Esophagus squamous epithelium (tissue), 5 donors: ENCODE data around the gene OR2V1. TPM values are rescaled to one million over a fixed set of nuclear protein-coding genes. Genes with fewer than 3 reads are reported as not detected.
"Not testable (repeated sequence)": the region's sequence is repeated elsewhere in the genome, so short reads cannot be mapped to it uniquely, and the experiment has no call there.

Experiments used
- DNase-seq: peaks from one replicate; lab custom pipeline; 2025; lab: John Stamatoyannopoulos, UW
- H3K27ac ChIP-seq, 4 donors: fragments of 200-600 bp; sonication (generic); one replicate each; pipeline ENCODE4 v1.5.1; 2016 to 2019; ENCODE audit warnings: mild to moderate bottlenecking in 1 of 4
- H3K27me3 ChIP-seq, 4 donors: fragments of 200-600 bp; sonication (generic); 1 replicate in 3 of 4; 2 replicates in 1 of 4; pipeline versions ENCODE4 v1.5.1 to v1.6.0; 2017 to 2021; ENCODE audit warnings: antibody characterized with exemption in 1 of 4
- H3K36me3 ChIP-seq, 3 donors: fragments of 200-600 bp; sonication (generic); one replicate each; pipeline ENCODE4 v1.5.1; 2016 to 2019
- H3K4me1 ChIP-seq, 3 donors: fragments of 200-600 bp; sonication (generic); one replicate each; pipeline ENCODE4 v1.5.1; 2017 to 2019
- H3K4me3 ChIP-seq, 4 donors: fragments of 200-600 bp; sonication (generic); 1 replicate in 3 of 4; 2 replicates in 1 of 4; pipeline ENCODE4 v1.5.1; 2016 to 2019; ENCODE audit warnings: mild to moderate bottlenecking in 2 of 4, moderate library complexity in 1 of 4
- H3K9me3 ChIP-seq, 3 donors: fragments of 200-600 bp; sonication (generic); one replicate each; pipeline ENCODE4 v1.5.1; 2016 to 2019
- POLR2A ChIP-seq, 4 donors: fragments of 450-650 bp; IDR thresholded peaks; one replicate each; pipeline ENCODE4 v1.6.1; 2017; ENCODE audit warnings: antibody characterized with exemption in 4 of 4, mild to moderate bottlenecking in 4 of 4, moderate library complexity in 3 of 4
- WGBS, 2 donors: methylation state at CpG; one replicate each; pipeline ENCODE4 v1.1.5; 2018; 5-methylcytosine and 5-hydroxymethylcytosine counted together
- intact Hi-C: fragments of 100-400 bp; cut with DNase I; formaldehyde crosslinking; loops from one replicate; pipeline ENCODE4 v1.15.0; 2022
- total RNA-seq, 4 donors: library from RNA; depleted of rRNA; stranded (reverse); fragments of >200 nt; gene quantifications; one replicate each; pipeline ENCODE4 v1.1.0, GENCODE V29; 2016
- TF ChIP-seq, protein P1 (sequence below), 6 experiments: fragments of 450-650 bp in 4 of 6; fragments of 200-600 bp in 2 of 6; sonication (generic) in 2 of 6; IDR thresholded peaks; one replicate each; pipeline ENCODE4 v1.5.1; 2016 to 2019; ENCODE audit warnings: antibody characterized with exemption in 6 of 6, mild to moderate bottlenecking in 4 of 6, moderate library complexity in 4 of 6
- donor health status: DM: yes; HTN: yes; CAD: no.

OR2V1 gene
- total RNA-seq, 4 donors from 2014 or later: not detected

DNA sequence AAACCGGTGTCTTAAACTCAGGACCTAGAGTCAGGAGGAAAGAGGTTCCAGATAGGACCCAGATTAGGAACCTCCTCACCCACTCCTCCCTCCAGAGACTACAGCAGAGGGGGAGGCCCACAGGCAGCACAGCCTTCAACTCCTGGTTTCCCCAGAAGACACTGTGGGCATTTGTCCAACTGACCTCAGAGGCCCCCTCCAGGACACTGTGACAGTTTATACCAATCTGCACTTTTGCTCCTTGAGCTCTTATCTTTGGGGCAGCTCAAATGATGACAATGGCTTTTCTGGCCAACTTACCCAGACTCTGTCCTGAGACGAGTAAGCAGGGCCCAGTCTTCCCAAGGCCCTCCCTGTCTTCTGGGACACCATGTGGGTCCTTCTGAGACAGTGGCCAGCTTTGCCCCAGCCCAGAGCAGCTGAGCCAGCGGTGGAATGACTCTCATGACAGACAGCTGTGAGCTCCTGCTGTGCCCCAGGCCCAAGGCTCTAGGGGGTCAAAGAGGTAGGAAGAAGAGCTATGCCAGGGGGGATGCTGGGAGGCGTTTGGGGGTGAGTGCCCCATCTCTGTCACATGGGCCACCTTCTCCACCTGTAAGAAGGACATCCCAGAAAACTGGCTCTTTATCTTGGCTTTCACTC is 30.7 kb upstream of the OR2V1 start:
- H3K27me3 ChIP-seq: peaks cover 0 to 59% (median 2%) of the 10 kb centered on the region in 4 donors
- no peaks in the 10 kb centered on the region for H3K36me3 ChIP-seq
- peaks cover 0 to 22% (median 8%) of the 10 kb centered on the region in 3 donors for H3K4me1 ChIP-seq
- H3K9me3 ChIP-seq: no peaks in the 10 kb centered on the region
- intact Hi-C loops: no loop called here
- TF ChIP-seq POLR2A (IDR thresholded peaks at IDR 0.05): no peak
- TF ChIP-seq, protein P1, sequence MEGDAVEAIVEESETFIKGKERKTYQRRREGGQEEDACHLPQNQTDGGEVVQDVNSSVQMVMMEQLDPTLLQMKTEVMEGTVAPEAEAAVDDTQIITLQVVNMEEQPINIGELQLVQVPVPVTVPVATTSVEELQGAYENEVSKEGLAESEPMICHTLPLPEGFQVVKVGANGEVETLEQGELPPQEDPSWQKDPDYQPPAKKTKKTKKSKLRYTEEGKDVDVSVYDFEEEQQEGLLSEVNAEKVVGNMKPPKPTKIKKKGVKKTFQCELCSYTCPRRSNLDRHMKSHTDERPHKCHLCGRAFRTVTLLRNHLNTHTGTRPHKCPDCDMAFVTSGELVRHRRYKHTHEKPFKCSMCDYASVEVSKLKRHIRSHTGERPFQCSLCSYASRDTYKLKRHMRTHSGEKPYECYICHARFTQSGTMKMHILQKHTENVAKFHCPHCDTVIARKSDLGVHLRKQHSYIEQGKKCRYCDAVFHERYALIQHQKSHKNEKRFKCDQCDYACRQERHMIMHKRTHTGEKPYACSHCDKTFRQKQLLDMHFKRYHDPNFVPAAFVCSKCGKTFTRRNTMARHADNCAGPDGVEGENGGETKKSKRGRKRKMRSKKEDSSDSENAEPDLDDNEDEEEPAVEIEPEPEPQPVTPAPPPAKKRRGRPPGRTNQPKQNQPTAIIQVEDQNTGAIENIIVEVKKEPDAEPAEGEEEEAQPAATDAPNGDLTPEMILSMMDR (IDR thresholded peaks at IDR 0.05): no peak
- no peak for DNase-seq
- H3K27ac ChIP-seq: peak overlapping the region in 1 of 4 donors; percentile 63
- 75% methylated on average over 2 to 3 of the region's 4 CpGs for WGBS, 2 donors
- H3K4me3 ChIP-seq: peak overlapping the region in 1 of 4 donors; percentile 47

DNA sequence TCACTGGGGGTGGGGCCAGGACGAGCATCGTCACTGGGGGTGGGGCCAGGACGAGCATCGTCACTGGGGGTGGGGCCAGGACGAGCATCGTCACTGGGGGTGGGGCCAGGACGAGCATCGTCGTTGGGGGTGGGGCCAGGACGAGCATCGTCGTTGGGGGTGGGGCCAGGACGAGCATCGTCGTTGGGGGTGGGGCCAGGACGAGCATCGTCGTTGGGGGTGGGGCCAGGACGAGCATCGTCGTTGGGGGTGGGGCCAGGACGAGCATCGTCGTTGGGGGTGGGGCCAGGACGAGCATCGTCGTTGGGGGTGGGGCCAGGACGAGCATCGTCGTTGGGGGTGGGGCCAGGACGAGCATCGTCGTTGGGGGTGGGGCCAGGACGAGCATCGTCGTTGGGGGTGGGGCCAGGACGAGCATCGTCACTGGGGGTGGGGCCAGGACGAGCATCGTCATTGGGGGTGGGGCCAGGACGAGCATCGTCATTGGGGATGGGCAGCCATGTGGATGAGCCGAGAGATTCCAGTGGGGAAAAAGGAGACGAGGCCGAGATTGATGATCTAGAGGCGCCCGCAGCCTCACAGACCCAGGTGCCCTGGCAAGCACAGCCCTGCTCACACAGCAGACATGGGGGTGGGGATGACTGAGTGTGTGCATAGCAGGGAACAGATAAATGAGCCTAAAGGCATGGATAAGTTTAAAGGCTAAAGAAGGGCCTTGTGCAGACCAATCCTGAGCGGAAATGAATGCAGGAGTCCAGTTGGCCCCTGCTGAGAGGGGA is 30.0 kb upstream of the OR2V1 start:
- 9 to 38% methylated on average over 8 of the region's 48 CpGs for whole genome bisulfite sequencing, 2 donors
- H3K36me3 ChIP-seq, DNase-seq, H3K9me3 ChIP-seq, intact Hi-C loops: not testable (repeated sequence)
- Histone ChIP-seq H3K27me3 (peaks cover 0 to 52% (median 2%) of the 10 kb centered on the region in 4 donors), H3K27ac (peak overlapping the region in 1 of 4 donors; percentile 63), H3K4me3 (peak overlapping the region in 2 of 4 donors; percentile 36 to 58), H3K4me1 (peaks cover 0 to 22% (median 8%) of the 10 kb centered on the region in 3 donors)

DNA sequence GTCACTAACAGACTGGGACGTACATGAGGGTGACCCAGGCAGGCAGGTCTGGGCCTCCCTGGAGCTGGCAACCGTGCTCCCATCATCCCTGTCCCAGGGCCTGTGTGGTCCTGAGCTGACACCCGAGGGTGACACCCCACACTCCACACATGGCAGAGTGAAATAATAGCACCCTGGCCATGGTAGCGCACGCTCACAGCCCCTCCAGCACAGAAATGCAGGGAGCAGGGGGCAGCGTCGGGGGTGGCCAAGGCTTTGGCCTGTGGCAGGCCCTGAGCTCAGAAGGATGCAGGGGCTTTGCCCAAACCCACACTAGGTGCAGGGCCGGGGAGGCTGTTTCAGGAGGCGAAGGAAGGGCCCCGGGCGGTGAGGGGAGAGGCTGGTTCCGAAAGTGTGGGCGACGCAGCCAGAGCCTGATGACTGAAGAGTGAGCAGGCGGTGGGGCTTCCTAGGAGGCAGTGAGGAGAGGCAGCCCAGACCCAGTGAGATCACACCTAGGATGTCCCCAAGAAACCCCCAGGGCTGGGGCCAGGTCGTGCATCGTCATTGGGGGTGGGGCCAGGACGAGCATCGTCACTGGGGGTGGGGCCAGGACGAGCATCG is 29.3 kb upstream of the OR2V1 start:
- H3K4me3 ChIP-seq: peak overlapping the region in 2 of 4 donors; percentile 36 to 58
- H3K36me3 ChIP-seq: no peaks in the 10 kb centered on the region
- intact Hi-C loops: no loop called here
- peak overlapping the region; percentile 32 to 91 (median 53) for H3K27ac ChIP-seq
- WGBS, 2 donors: 10% methylated on average over 2 of the region's 21 CpGs; no CpG with 5 or more reads in 1 of the 2 donors
- no peaks in the 10 kb centered on the region for H3K9me3 ChIP-seq
- peak; percentile 25 for DNase-seq
- peak in 1 of 4 donors; percentile 13 for TF ChIP-seq POLR2A (IDR thresholded peaks at IDR 0.05)
- TF ChIP-seq, protein P1 (IDR thresholded peaks at IDR 0.05): no peak
- peaks cover 0 to 22% (median 8%) of the 10 kb centered on the region in 3 donors for H3K4me1 ChIP-seq
- H3K27me3 ChIP-seq: peaks cover 0 to 45% (median 2%) of the 10 kb centered on the region in 4 donors

GRCh38 chr5:181159286-181160151 is 28.6 kb upstream of the OR2V1 start:
- Histone ChIP-seq H3K36me3 (no peaks in the 10 kb centered on the region), H3K4me1 (peaks cover 0 to 22% (median 8%) of the 10 kb centered on the region in 3 donors), H3K27ac (peak overlapping the region in 3 of 4 donors; percentile 42 to 91 (median 64)), H3K9me3 (no peaks in the 10 kb centered on the region), H3K27me3 (peaks cover 0 to 38% (median 1%) of the 10 kb centered on the region in 4 donors), H3K4me3 (no peak overlapping the region)
- intact Hi-C loops: loop anchor here (5.0 to 10.0 kb wide), 2 partner anchors 292 to 375 kb away; no protein-coding TSS in a partner anchor
- WGBS, 2 donors: 15 to 33% methylated on average over 8 to 15 of the region's 20 CpGs
- peak; percentile 31 for DNase-seq
- TF ChIP-seq, protein P1 (IDR thresholded peaks at IDR 0.05): peak; percentile 74 to 90 (median 86)
- no peak for TF ChIP-seq POLR2A (IDR thresholded peaks at IDR 0.05)

- WGBS, 2 donors: 91 to 92% methylated on average over 3 of the region's 3 CpGs
- peaks cover 0 to 32% (median 0%) of the 10 kb centered on the region in 4 donors for H3K27me3 ChIP-seq
- H3K9me3 ChIP-seq: no peaks in the 10 kb centered on the region
- intact Hi-C loops: loop anchor here (5.0 to 10.0 kb wide), 2 partner anchors 292 to 374 kb away; no protein-coding TSS in a partner anchor
- H3K4me3 ChIP-seq: no peak overlapping the region
- H3K27ac ChIP-seq: no peak overlapping the region
- H3K4me1 ChIP-seq: peaks cover 0 to 22% (median 8%) of the 10 kb centered on the region in 3 donors
- TF ChIP-seq POLR2A (IDR thresholded peaks at IDR 0.05): no peak
- TF ChIP-seq, protein P1 (IDR thresholded peaks at IDR 0.05): no peak
- H3K36me3 ChIP-seq: no peaks in the 10 kb centered on the region
- DNase-seq: no peak
Observed at GRCh38 chr5:181158869-181159268, 27.9 kb upstream of the OR2V1 start.
